ENCODE data around the gene ZNF362. TPM values are rescaled to one million over a fixed set of nuclear protein-coding genes. Genes with fewer than 3 reads are reported as not detected.

The ZNF362 gene
- total and polyA plus RNA-seq, 2 experiments from 2014 or later: 22.5 to 55.0 TPM

- Histone ChIP-seq H3K27ac (no peak overlapping the region), H3K4me3 (no peak overlapping the region), H3K79me2 (no peaks in the 10 kb centered on the region), H3K4me2 (no peak overlapping the region), H3K9me2 (replicated peaks; ENCODE audit: insufficient read depth) (no peaks in the 10 kb centered on the region), H2AFZ (no peak overlapping the region), H4K20me1 (ENCODE audit: insufficient read depth, poor library complexity, severe bottlenecking) (no peaks in the 10 kb centered on the region), H3K36me3 (replicated peaks; ENCODE audit: insufficient read depth, low read depth) (no peaks in the 10 kb centered on the region), H3K4me1 (ENCODE audit: insufficient read depth) (peaks cover 7% of the 10 kb centered on the region), H3K9me3 (ENCODE audit: low read depth) (no peaks in the 10 kb centered on the region), H3K27me3 (no peaks in the 10 kb centered on the region)
- DNase-seq (ENCODE audit: low spot score): no peak
- 93% methylated on average over 4 of the region's 4 CpGs for WGBS (ENCODE audit: low lambda C conversion rate, missing lambda C conversion rate)
- TF ChIP-seq EZH2 (IDR thresholded peaks at IDR 0.05; ENCODE audit: borderline replicate concordance): no peak
- no peak for TF ChIP-seq CTCF (IDR thresholded peaks at IDR 0.05; ENCODE audit: poor library complexity)
- no peak for TF ChIP-seq EZH2phosphoT487 (IDR thresholded peaks at IDR 0.05; ENCODE audit: low read depth, severe bottlenecking, unreplicated experiment)
These were observed 14.4 kb upstream of the ZNF362 start for GRCh38 chr1:33241866-33242265.

GRCh38 chr1:33242652-33243051 lies 13.6 kb upstream of the ZNF362 start:
- Histone ChIP-seq H3K4me3 (no peak overlapping the region), H3K27ac (no peak overlapping the region), H3K79me2 (no peaks in the 10 kb centered on the region), H3K9me3 (ENCODE audit: low read depth) (no peaks in the 10 kb centered on the region), H3K4me1 (ENCODE audit: insufficient read depth) (peaks cover 7% of the 10 kb centered on the region), H3K36me3 (replicated peaks; ENCODE audit: insufficient read depth, low read depth) (no peaks in the 10 kb centered on the region), H4K20me1 (ENCODE audit: insufficient read depth, poor library complexity, severe bottlenecking) (no peaks in the 10 kb centered on the region), H2AFZ (no peak overlapping the region), H3K27me3 (no peaks in the 10 kb centered on the region), H3K4me2 (no peak overlapping the region), H3K9me2 (replicated peaks; ENCODE audit: insufficient read depth) (no peaks in the 10 kb centered on the region)
- WGBS (ENCODE audit: low lambda C conversion rate, missing lambda C conversion rate): 59% methylated on average over 3 of the region's 3 CpGs
- no peak for TF ChIP-seq EZH2 (IDR thresholded peaks at IDR 0.05; ENCODE audit: borderline replicate concordance)
- TF ChIP-seq CTCF (IDR thresholded peaks at IDR 0.05; ENCODE audit: poor library complexity): no peak
- no peak for TF ChIP-seq EZH2phosphoT487 (IDR thresholded peaks at IDR 0.05; ENCODE audit: low read depth, severe bottlenecking, unreplicated experiment)
- no peak for DNase-seq (ENCODE audit: low spot score)

- no peak overlapping the region for H2AFZ ChIP-seq
These were observed 12.0 kb upstream of the ZNF362 start for GRCh38 chr1:33244143-33244808.

GRCh38 chr1:33244809-33245186 lies 11.5 kb upstream of the ZNF362 start:
- Histone ChIP-seq H3K4me3 (no peak overlapping the region), H3K9me2 (replicated peaks; ENCODE audit: insufficient read depth) (no peaks in the 10 kb centered on the region), H3K9me3 (ENCODE audit: low read depth) (no peaks in the 10 kb centered on the region), H3K27ac (no peak overlapping the region), H3K79me2 (no peaks in the 10 kb centered on the region), H3K36me3 (replicated peaks; ENCODE audit: insufficient read depth, low read depth) (no peaks in the 10 kb centered on the region), H2AFZ (no peak overlapping the region), H3K4me2 (no peak overlapping the region), H4K20me1 (ENCODE audit: insufficient read depth, poor library complexity, severe bottlenecking) (no peaks in the 10 kb centered on the region), H3K27me3 (no peaks in the 10 kb centered on the region), H3K4me1 (ENCODE audit: insufficient read depth) (peaks cover 7% of the 10 kb centered on the region)
- 59% methylated on average over 2 of the region's 2 CpGs for WGBS (ENCODE audit: low lambda C conversion rate, missing lambda C conversion rate)
- no peak for DNase-seq (ENCODE audit: low spot score)
- TF ChIP-seq CTCF (IDR thresholded peaks at IDR 0.05; ENCODE audit: poor library complexity): no peak
- no peak for TF ChIP-seq EZH2phosphoT487 (IDR thresholded peaks at IDR 0.05; ENCODE audit: low read depth, severe bottlenecking, unreplicated experiment)
- no peak for TF ChIP-seq EZH2 (IDR thresholded peaks at IDR 0.05; ENCODE audit: borderline replicate concordance)

More at GRCh38 chr1:33244143-33244808, 12.0 kb upstream of the ZNF362 start:
- no peak for TF ChIP-seq EZH2phosphoT487 (IDR thresholded peaks at IDR 0.05; ENCODE audit: low read depth, severe bottlenecking, unreplicated experiment)
- TF ChIP-seq EZH2 (IDR thresholded peaks at IDR 0.05; ENCODE audit: borderline replicate concordance): no peak
- Histone ChIP-seq H3K79me2 (no peaks in the 10 kb centered on the region), H3K4me2 (no peak overlapping the region), H4K20me1 (ENCODE audit: insufficient read depth, poor library complexity, severe bottlenecking) (no peaks in the 10 kb centered on the region), H3K4me1 (ENCODE audit: insufficient read depth) (peaks cover 7% of the 10 kb centered on the region), H3K9me2 (replicated peaks; ENCODE audit: insufficient read depth) (no peaks in the 10 kb centered on the region), H3K27ac (peak overlapping the region; percentile 14), H3K4me3 (no peak overlapping the region), H3K36me3 (replicated peaks; ENCODE audit: insufficient read depth, low read depth) (no peaks in the 10 kb centered on the region), H3K27me3 (no peaks in the 10 kb centered on the region), H3K9me3 (ENCODE audit: low read depth) (no peaks in the 10 kb centered on the region)
- WGBS (ENCODE audit: low lambda C conversion rate, missing lambda C conversion rate): 66% methylated on average over 5 of the region's 5 CpGs
- DNase-seq (ENCODE audit: low spot score): no peak

All from hepatocyte (in vitro differentiated cells).